BJ (cell line): ENCODE data around the gene TBX21. TPM values are rescaled to one million over a fixed set of nuclear protein-coding genes. Genes with fewer than 3 reads are reported as not detected.
A peak's percentile ranks its signal among the peaks of the same experiment; 100 is the strongest.

Experiments used
- CTCF ChIA-PET: fragments of 350-600 bp; formaldehyde crosslinking; extraction: SDS; loops from one replicate; lab custom pipeline; 2021; ENCODE audit warnings: antibody characterized with exemption, inconsistent platforms; lab: Yijun Ruan, JAX
- POLR2A ChIA-PET: fragments of 300-600 bp; sonication (Branson Sonifier 250); formaldehyde crosslinking; extraction: SDS; loops from one replicate; lab custom pipeline; 2021; ENCODE audit warnings: antibody characterized with exemption; lab: Charles Lee
- DNase-seq: peaks from one replicate; pipeline ENCODE4 v3.0.0-alpha.2; 2011; ENCODE audit warnings: low read depth
- H3K27me3 ChIP-seq: 2 replicates; pipeline ENCODE4 v1.6.0; 2011; ENCODE audit warnings: low read length; ENCODE audit not compliant: control insufficient read depth, insufficient read depth
- H3K36me3 ChIP-seq: 2 replicates; pipeline ENCODE4 v1.5.1; 2011; ENCODE audit warnings: low read length; ENCODE audit not compliant: control insufficient read depth, insufficient read depth
- H3K4me3 ChIP-seq: 2 replicates; pipeline ENCODE4 v1.5.1; 2011; ENCODE audit warnings: low read depth, mild to moderate bottlenecking, control low read depth, low read length
- polyA plus RNA-seq: library from polyadenylated mRNA; depleted of rRNA; stranded (reverse); fragments of >200 nt; gene quantifications from 2 replicates; pipeline ENCODE4 v1.2.3, GENCODE V29; 2011
- TF ChIP-seq, protein P1 (sequence below): IDR thresholded peaks from 2 replicates; pipeline ENCODE4 v1.5.1; 2011; ENCODE audit warnings: low read depth, mild to moderate bottlenecking, control low read depth, inconsistent platforms, low read length, moderate library complexity; ENCODE audit not compliant: insufficient read depth

TBX21 gene
- polyA plus RNA-seq, 1 experiment: not detected

- no peaks in the 10 kb centered on the region for H3K36me3 ChIP-seq
- ChIA-PET POLR2A (no interaction called here), CTCF (interaction anchor here (0.6 to 1.4 kb wide), 5 partner anchors 31 to 77 kb away, joined by 3 to 5 read pairs (median 3); no protein-coding TSS in a partner anchor)
- no peak overlapping the region for H3K4me3 ChIP-seq
- peaks cover 32% of the 10 kb centered on the region for H3K27me3 ChIP-seq
- DNase-seq: no peak
- TF ChIP-seq, protein P1, sequence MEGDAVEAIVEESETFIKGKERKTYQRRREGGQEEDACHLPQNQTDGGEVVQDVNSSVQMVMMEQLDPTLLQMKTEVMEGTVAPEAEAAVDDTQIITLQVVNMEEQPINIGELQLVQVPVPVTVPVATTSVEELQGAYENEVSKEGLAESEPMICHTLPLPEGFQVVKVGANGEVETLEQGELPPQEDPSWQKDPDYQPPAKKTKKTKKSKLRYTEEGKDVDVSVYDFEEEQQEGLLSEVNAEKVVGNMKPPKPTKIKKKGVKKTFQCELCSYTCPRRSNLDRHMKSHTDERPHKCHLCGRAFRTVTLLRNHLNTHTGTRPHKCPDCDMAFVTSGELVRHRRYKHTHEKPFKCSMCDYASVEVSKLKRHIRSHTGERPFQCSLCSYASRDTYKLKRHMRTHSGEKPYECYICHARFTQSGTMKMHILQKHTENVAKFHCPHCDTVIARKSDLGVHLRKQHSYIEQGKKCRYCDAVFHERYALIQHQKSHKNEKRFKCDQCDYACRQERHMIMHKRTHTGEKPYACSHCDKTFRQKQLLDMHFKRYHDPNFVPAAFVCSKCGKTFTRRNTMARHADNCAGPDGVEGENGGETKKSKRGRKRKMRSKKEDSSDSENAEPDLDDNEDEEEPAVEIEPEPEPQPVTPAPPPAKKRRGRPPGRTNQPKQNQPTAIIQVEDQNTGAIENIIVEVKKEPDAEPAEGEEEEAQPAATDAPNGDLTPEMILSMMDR: no peak
These were observed 8.2 kb downstream of the TBX21 start for GRCh38 chr17:47741109-47741792.

DNA sequence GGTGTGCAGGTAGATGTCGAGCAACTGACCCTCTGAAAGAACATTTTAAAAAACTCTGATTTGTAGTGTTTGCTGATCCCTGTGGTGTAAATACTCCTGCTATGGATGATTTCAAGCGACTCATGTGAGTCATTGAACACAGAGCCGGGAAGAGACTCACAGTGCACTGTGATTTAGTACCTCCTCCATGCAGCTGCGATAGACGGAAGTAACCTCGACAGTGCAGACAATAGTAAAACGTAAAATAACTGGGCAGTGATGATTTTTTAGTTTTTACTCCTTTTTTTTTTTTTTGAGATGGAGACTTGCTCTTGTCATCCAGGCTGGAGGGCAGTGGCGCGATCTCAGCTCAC is 8.7 kb downstream of the TBX21 start:
- ChIA-PET CTCF (interaction anchor here (0.6 to 1.0 kb wide), 3 partner anchors 34 to 68 kb away, joined by 3 read pairs; no protein-coding TSS in a partner anchor), POLR2A (no interaction called here)
- Histone ChIP-seq H3K27me3 (peaks cover 29% of the 10 kb centered on the region), H3K36me3 (no peaks in the 10 kb centered on the region), H3K4me3 (no peak overlapping the region)
- TF ChIP-seq, protein P1: no peak
- no peak for DNase-seq

DNA sequence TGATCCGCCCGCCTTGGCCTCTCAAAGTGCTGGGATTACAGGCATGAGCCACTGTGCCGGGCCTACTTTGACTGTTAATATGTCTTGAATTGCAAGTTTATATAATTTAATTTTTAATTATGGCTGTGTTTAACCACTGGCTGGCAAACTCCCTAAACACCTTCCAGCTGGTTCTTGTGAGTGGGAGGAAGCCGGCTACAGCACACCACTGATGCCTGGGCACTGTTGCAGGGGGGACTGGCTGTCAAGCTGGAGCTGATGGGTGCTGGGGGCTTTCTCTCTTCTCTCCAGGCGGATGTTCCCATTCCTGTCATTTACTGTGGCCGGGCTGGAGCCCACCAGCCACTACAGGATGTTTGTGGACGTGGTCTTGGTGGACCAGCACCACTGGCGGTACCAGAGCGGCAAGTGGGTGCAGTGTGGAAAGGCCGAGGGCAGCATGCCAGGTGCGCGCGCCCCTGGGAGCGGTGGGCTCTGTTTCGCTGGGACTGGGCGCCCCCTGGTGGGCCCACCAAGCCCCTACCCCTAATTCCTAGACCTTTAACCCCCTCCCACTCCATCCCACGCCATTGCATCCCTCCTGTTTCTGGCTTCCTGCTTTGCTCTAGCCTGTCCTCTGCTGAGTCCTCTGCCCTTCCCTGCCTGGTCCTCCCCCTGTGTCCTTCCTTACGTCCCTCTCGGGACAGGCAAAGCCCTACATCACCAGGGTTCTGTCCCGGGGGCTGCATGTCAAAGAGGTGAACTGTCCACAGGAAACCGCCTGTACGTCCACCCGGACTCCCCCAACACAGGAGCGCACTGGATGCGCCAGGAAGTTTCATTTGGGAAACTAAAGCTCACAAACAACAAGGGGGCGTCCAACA is 9.5 kb downstream of the TBX21 start:
- H3K4me3 ChIP-seq: no peak overlapping the region
- TF ChIP-seq, protein P1: peak; percentile 33; the same call in 1 of the 2 replicates
- ChIA-PET CTCF (interaction anchor here (0.9 to 1.0 kb wide), 2 partner anchors 46 to 69 kb away, joined by 3 read pairs; no protein-coding TSS in a partner anchor), POLR2A (no interaction called here)
- H3K27me3 ChIP-seq: peaks cover 28% of the 10 kb centered on the region
- no peak for DNase-seq
- no peaks in the 10 kb centered on the region for H3K36me3 ChIP-seq

- peaks cover 27% of the 10 kb centered on the region for H3K27me3 ChIP-seq
- DNase-seq: no peak
- CTCF ChIA-PET: interaction anchor here (1.0 kb wide), 1 partner anchor 81 kb away, joined by 3 read pairs; no protein-coding TSS in a partner anchor
- no peaks in the 10 kb centered on the region for H3K36me3 ChIP-seq
- POLR2A ChIA-PET: no interaction called here
- TF ChIP-seq, protein P1: no peak
- no peak overlapping the region for H3K4me3 ChIP-seq
These were observed 11.4 kb downstream of the TBX21 start for GRCh38 chr17:47744168-47745036.
